GM21515 (cell line): ENCODE results near the gene CSGALNACT2.
A peak's percentile ranks its signal among the peaks of the same experiment; 100 is the strongest.

Source experiments
- ATAC-seq: cut with Tn5 transposase; IDR thresholded peaks from one replicate; pipeline ENCODE4 v1.9.1; 2021; ENCODE audit not compliant: unreplicated experiment

Gene CSGALNACT2

GRCh38 chr10:43111921-43112607, 26.2 kb upstream of the CSGALNACT2 start:
- ATAC-seq = no peak

- ATAC-seq = no peak
These were observed 25.7 kb upstream of the CSGALNACT2 start for GRCh38 chr10:43112608-43112961.

DNA sequence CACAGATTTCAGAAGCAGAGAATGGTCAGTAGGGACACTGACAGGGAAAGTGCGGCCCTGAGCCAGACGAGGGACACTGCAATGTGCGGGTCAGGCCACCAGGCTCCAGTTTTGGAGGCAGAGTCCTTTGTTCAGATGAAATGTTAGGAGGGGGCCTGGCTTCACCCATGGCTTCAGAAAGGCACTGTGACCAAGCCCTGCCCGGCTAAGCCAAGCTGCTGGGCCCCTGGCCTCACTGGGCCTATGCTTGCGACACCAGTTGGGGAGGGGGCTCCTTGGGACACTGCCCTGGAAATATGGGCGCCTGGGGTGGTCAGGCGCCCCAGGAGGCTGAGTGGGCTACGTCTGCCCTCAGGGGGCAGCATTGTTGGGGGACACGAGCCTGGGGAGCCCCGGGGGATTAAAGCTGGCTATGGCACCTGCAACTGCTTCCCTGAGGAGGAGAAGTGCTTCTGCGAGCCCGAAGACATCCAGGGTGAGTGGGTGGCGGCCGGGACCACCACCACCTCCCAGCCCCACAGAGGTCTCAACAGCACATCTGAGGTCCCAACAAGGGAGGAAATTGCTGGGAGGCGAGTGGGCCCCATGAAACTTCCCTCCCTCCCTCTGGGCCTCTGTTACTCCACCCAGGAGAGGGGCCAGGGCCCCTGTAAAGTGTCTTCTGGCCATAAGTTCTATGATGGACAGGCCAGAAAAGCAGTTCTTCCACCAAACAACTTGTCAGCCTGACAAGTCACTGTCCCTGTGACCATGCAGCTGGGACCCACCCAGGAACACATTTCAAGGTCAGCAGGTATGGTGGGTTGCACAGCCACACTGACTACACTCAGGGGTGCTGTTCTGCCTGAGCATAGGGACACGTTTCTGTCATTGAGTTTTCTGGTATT, 24.8 kb upstream of the CSGALNACT2 start:
- no peak for ATAC-seq

DNA sequence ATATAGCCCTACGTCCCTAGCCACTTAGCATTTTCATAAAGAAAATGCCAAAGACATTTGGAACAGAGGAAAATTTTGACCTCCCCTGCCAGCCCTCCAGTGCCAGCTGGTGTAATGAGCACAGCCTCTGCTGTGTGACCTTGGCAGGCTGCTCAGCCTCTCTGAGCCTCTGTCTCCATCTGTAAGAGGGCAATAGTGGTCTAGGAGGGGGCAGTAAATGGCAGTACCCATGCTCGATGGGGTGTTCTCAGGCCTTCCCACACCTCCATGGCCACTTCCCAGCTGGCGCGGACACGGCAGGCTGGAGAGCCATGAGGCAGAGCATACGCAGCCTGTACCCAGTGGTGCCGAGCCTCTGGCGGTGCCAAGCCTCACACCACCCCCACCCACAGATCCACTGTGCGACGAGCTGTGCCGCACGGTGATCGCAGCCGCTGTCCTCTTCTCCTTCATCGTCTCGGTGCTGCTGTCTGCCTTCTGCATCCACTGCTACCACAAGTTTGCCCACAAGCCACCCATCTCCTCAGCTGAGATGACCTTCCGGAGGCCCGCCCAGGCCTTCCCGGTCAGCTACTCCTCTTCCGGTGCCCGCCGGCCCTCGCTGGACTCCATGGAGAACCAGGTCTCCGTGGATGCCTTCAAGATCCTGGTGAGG, 24.0 kb upstream of the CSGALNACT2 start:
- no peak for ATAC-seq

GRCh38 chr10:43114743-43115611, 23.3 kb upstream of the CSGALNACT2 start:
- ATAC-seq = no peak

GRCh38 chr10:43115881-43116595, 22.2 kb upstream of the CSGALNACT2 start:
- ATAC-seq = no peak

GRCh38 chr10:43116596-43116995, 21.6 kb upstream of the CSGALNACT2 start:
- ATAC-seq = no peak

GRCh38 chr10:43117031-43117776, 21.0 kb upstream of the CSGALNACT2 start:
- ATAC-seq = no peak

DNA sequence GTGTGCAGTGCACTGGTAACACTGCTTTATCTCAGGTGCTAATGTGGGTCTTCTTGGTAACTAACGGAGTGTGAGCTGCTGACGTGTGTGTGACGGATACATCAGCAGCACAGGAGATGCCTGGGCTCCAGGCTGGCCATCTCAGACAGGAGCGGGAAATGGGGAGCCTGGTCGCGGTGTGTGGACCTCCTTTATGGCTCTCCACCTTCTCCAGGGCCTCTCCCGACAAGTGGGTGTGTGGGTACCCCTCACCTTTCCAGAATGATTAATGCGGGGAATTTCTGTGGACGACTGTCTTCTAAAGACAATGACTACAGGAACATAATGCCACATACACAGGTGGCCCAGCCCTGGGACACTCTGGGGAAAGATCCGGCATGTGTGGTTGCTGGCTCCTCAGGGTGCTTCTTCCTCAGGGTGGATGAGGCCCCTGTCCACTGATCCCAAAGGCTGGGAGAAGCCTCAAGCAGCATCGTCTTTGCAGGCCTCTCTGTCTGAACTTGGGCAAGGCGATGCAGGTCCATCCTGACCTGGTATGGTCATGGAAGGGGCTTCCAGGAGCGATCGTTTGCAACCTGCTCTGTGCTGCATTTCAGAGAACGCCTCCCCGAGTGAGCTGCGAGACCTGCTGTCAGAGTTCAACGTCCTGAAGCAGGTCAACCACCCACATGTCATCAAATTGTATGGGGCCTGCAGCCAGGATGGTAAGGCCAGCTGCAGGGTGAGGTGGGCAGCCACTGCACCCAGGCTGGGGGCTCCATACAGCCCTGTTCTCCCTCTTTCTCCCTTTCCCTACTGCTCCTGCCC, 20.3 kb upstream of the CSGALNACT2 start:
- no peak for ATAC-seq

DNA sequence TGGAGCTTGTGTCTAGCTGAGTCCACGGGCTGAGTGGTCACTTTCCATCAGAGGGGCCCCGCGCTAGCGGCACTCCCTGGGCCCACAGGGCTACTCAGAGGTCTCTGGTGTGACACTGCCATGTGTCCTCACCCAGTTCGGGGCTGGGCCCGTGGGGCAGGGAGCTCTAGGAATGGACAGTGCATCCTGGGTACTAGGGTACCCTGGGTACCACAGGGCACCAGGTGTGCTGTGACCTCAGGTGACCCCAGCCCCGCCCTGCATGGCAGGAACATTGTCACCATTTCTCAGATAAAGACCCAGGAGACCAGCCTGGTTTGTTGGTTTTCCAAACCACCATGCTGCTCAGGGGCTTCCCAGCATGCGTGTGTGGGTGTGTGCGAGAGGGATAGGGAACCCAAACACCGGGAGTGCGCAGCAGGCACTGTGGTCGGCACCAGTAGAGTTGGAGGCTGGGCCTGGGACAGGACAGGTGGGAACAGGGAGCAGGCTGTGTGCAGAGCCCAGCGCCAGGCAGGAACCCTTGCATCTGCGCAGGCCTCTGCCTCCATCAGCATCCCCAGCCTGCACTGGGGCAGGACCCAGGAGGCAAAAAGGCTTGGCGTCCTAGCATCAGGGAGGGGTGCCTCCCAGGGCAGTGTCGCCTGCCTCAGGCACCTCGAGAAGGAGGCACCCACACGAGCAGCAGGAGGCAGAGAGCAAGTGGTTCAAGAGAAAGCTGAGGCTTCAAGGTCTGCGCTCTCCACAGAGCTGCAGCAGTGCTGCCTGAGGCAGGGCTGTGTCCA, 19.4 kb upstream of the CSGALNACT2 start:
- no peak for ATAC-seq

- no peak for ATAC-seq
These were observed 18.7 kb upstream of the CSGALNACT2 start for GRCh38 chr10:43119416-43120115.

- ATAC-seq = no peak
These were observed 17.9 kb upstream of the CSGALNACT2 start for GRCh38 chr10:43120116-43120928.

DNA sequence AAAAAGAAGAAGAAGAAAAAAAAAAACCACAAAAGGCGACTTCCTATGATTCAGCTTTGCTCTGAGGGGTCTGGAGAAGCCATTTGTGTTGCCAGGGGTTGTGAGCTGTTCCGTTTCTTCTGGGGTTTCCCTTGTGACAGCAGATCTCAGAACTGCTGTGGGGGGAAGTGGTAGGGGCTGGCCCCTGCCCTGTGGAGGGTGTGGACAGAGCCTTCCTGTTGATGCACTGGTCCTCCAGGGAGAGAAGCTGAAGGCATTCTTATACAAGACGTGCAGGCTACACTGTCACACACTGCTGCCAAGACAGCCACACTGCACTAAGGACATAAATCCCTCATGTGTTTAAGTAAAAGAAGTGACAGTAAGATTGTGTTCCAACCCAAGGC, 17.3 kb upstream of the CSGALNACT2 start:
- peak; percentile 89 for ATAC-seq

DNA sequence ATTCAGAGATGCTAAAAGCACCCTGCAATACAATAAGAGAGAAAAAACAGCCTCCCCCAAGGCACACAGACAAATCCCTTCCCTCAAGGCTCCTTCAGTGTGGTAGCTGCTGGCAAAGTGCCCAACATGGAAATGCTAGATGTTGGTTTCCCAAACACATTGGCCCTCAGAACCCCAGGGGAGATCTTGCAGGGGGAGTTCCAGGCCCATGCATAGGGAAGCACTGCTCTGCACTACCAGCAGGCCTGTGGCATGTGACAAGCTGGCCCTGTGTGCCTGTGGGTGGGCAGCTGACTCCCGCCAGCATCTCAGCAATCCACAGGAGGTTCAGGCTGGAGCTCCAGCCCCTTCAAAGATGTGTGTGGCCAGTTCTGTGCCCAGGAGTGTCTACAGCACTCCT, 16.8 kb upstream of the CSGALNACT2 start:
- no peak for ATAC-seq

DNA sequence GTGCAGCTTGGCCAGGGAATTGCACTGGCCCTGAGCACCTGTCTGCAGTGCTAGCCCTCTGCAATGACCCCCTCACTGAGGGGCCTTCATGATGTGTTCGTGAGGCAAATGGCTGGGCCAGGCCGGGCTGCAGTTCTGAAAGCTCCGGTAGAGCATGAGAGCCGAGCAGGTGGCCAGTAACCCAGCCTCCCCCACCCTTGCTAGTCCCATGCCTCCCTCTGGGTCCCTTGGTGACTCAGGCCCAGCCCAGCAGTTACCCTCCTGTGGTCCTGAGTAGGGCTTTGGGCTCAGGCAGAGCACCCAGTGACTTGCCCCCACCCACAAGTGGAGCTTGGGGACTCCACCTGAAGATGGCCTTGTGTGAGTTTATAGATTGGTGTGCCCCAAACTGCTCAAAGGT, 16.1 kb upstream of the CSGALNACT2 start:
- no peak for ATAC-seq

- ATAC-seq = no peak
These were observed 15.4 kb upstream of the CSGALNACT2 start for GRCh38 chr10:43122826-43123225.
